IMR-90 (cell line): ENCODE data around the gene SLC39A11. TPM values are rescaled to one million over a fixed set of nuclear protein-coding genes. Genes with fewer than 3 reads are reported as not detected.

ENCODE experiments used
- ATAC-seq: fragments of 200-7000 bp; cut with Tn5 transposase; 2 replicates; pipeline ENCODE4 v1.9.1; 2020; ENCODE audit warnings: low read depth, mild to moderate bottlenecking, moderate library complexity
- BruUV-seq: library from RNA; stranded (reverse); fragments of 400-500 nt; replicated peaks from 2 replicates; lab custom pipeline; 2021; lab: Mats Ljungman, UMichigan
- CTCF ChIA-PET: fragments of 300-600 bp; formaldehyde crosslinking; extraction: SDS; loops from one replicate; lab custom pipeline; 2021; ENCODE audit warnings: antibody characterized with exemption; lab: Yijun Ruan, JAX
- POLR2A ChIA-PET: fragments of 300-600 bp; sonication (Branson Sonifier 250); formaldehyde crosslinking; loops from one replicate; lab custom pipeline; 2022; ENCODE audit warnings: antibody characterized with exemption; ENCODE audit not compliant: unreplicated experiment; lab: Charles Lee
- DNase-seq: peaks from one replicate; pipeline ENCODE4 v3.0.0; 2013
- H2AFZ ChIP-seq: replicated peaks from 2 replicates; pipeline ENCODE3; 2013; ENCODE audit warnings: low read length, mild to moderate bottlenecking; ENCODE audit not compliant: poor library complexity
- H2AK5ac ChIP-seq: 2 replicates; pipeline ENCODE4 v1.6.1; 2013; ENCODE audit warnings: low read depth, low read length, inconsistent platforms
- H2AK9ac ChIP-seq: replicated peaks from 2 replicates; pipeline ENCODE3; 2013; ENCODE audit warnings: mild to moderate bottlenecking, low read depth, low read length, moderate library complexity; ENCODE audit not compliant: poor library complexity
- H2BK120ac ChIP-seq: 2 replicates; pipeline ENCODE4 v1.6.1; 2013; ENCODE audit warnings: low read depth, low read length, inconsistent platforms
- H2BK15ac ChIP-seq: 3 replicates; pipeline ENCODE4 v1.6.1; 2013; ENCODE audit warnings: low read depth, low read length, inconsistent platforms
- H2BK20ac ChIP-seq: 2 replicates; pipeline ENCODE4 v1.6.1; 2013; ENCODE audit warnings: low read depth, mild to moderate bottlenecking, inconsistent platforms, low read length, moderate library complexity
- H2BK5ac ChIP-seq: 2 replicates; pipeline ENCODE4 v1.6.1; 2013; ENCODE audit warnings: mild to moderate bottlenecking, low read depth, low read length, inconsistent platforms; ENCODE audit not compliant: poor library complexity, severe bottlenecking
- H3K14ac ChIP-seq: replicated peaks from 2 replicates; pipeline ENCODE4 v1.6.1; 2013; ENCODE audit warnings: low read depth, low read length, inconsistent platforms
- H3K18ac ChIP-seq: 2 replicates; pipeline ENCODE4 v1.6.1; 2013; ENCODE audit warnings: low read depth, low read length, control low read depth
- H3K23ac ChIP-seq: 2 replicates; pipeline ENCODE4 v1.6.1; 2013; ENCODE audit warnings: low read depth, low read length, inconsistent platforms
- H3K27ac ChIP-seq: 2 replicates; pipeline ENCODE4 v1.5.1; 2013; ENCODE audit warnings: mild to moderate bottlenecking, control low read depth, low read length; ENCODE audit not compliant: insufficient read depth
- H3K27me3 ChIP-seq: 2 replicates; pipeline ENCODE4 v1.6.1; 2013; ENCODE audit warnings: low read length; ENCODE audit not compliant: control insufficient read depth, insufficient read depth
- H3K36me3 ChIP-seq: 2 replicates; pipeline ENCODE4 v1.6.1; 2013; ENCODE audit warnings: low read length, mixed read lengths; ENCODE audit not compliant: control insufficient read depth, insufficient read depth
- H3K4ac ChIP-seq: 2 replicates; pipeline ENCODE4 v1.6.1; 2013; ENCODE audit warnings: low read depth, low read length, inconsistent platforms
- H3K4me1 ChIP-seq: 2 replicates; pipeline ENCODE4 v1.6.1; 2013; ENCODE audit warnings: low read length, mixed read lengths; ENCODE audit not compliant: control insufficient read depth, insufficient read depth
- H3K4me2 ChIP-seq: 2 replicates; pipeline ENCODE4 v1.6.1; 2013; ENCODE audit warnings: low read depth, mild to moderate bottlenecking, control low read depth, low read length, moderate library complexity
- H3K4me3 ChIP-seq: 2 replicates; pipeline ENCODE4 v1.5.1; 2013; ENCODE audit warnings: low read depth, mild to moderate bottlenecking, control low read depth, low read length, moderate library complexity; ENCODE audit not compliant: insufficient read depth
- H3K56ac ChIP-seq: 2 replicates; pipeline ENCODE4 v1.6.1; 2013; ENCODE audit warnings: low read length, inconsistent platforms; ENCODE audit not compliant: insufficient read depth; ENCODE audit errors: extremely low read depth
- H3K79me1 ChIP-seq, 2 experiments: 2 replicates each; pipeline ENCODE4 v1.6.1; 2013; ENCODE audit warnings: low read length in 2 of 2, inconsistent platforms in 1 of 2, low read depth in 1 of 2
- H3K9ac ChIP-seq: 2 replicates; pipeline ENCODE4 v1.6.1; 2013; ENCODE audit warnings: low read depth, low read length, control low read depth
- H3K9me1 ChIP-seq: 2 replicates; pipeline ENCODE4 v1.6.1; 2013; ENCODE audit warnings: low read length, inconsistent platforms; ENCODE audit not compliant: insufficient read depth
- H3K9me3 ChIP-seq: 2 replicates; pipeline ENCODE4 v1.6.1; 2013; ENCODE audit warnings: low read length; ENCODE audit not compliant: control insufficient read depth, insufficient read depth
- H4K20me1 ChIP-seq: 2 replicates; pipeline ENCODE4 v1.6.1; 2013; ENCODE audit warnings: low read length, inconsistent platforms; ENCODE audit not compliant: insufficient read depth
- H4K5ac ChIP-seq: 2 replicates; pipeline ENCODE4 v1.6.1; 2013; ENCODE audit warnings: mild to moderate bottlenecking, low read depth, low read length, control low read depth
- H4K8ac ChIP-seq, 2 experiments: 2 replicates each; pipeline ENCODE4 v1.6.1; 2013; ENCODE audit warnings: low read depth in 2 of 2, low read length in 2 of 2, control low read depth in 1 of 2, inconsistent platforms in 1 of 2
- H4K91ac ChIP-seq: 2 replicates; pipeline ENCODE4 v1.6.1; 2013; ENCODE audit warnings: low read depth, low read length, inconsistent platforms; ENCODE audit not compliant: insufficient read depth
- BHLHE40 ChIP-seq: fragments of 150-350 bp; IDR thresholded peaks from 2 replicates; pipeline ENCODE4 v1.6.1; 2016; ENCODE audit warnings: mild to moderate bottlenecking, low read depth, low read length
- CEBPB ChIP-seq: IDR thresholded peaks from 2 replicates; pipeline ENCODE4 v1.6.1; 2012; ENCODE audit warnings: low read depth, low read length, improper control_type of control experiment
- CHD1 ChIP-seq: IDR thresholded peaks from 2 replicates; pipeline ENCODE4 v1.6.1; 2012; ENCODE audit warnings: low read depth, low read length, improper control_type of control experiment
- FOS ChIP-seq: fragments of 150-350 bp; IDR thresholded peaks from 2 replicates; pipeline ENCODE4 v1.6.1; 2016; ENCODE audit warnings: low read depth, low read length
- MXI1 ChIP-seq: IDR thresholded peaks from 2 replicates; pipeline ENCODE4 v1.6.1; 2012; ENCODE audit warnings: low read depth, mild to moderate bottlenecking, low read length, moderate library complexity, borderline replicate concordance
- NFE2L2 ChIP-seq: fragments of 150-350 bp; IDR thresholded peaks from 2 replicates; pipeline ENCODE4 v1.6.1; 2016; ENCODE audit warnings: low read depth, mild to moderate bottlenecking, low read length
- POLR2A ChIP-seq: IDR thresholded peaks from 2 replicates; pipeline ENCODE4 v1.6.1; 2012; ENCODE audit warnings: mild to moderate bottlenecking, low read depth, low read length
- RAD21 ChIP-seq: IDR thresholded peaks from 2 replicates; pipeline ENCODE4 v1.6.1; 2012; ENCODE audit warnings: low read length, improper control_type of control experiment
- RCOR1 ChIP-seq: IDR thresholded peaks from 2 replicates; pipeline ENCODE4 v1.6.1; 2012; ENCODE audit warnings: mild to moderate bottlenecking, low read length, improper control_type of control experiment; ENCODE audit not compliant: insufficient replicate concordance
- RFX5 ChIP-seq: IDR thresholded peaks from 2 replicates; pipeline ENCODE4 v1.8.0; 2012; ENCODE audit warnings: low read depth, mild to moderate bottlenecking, low read length, moderate library complexity
- SMC3 ChIP-seq: fragments of 150-350 bp; IDR thresholded peaks from 2 replicates; pipeline ENCODE4 v1.6.1; 2016; ENCODE audit warnings: low read depth, mild to moderate bottlenecking, antibody characterized with exemption, low read length, moderate library complexity
- WGBS, 2 experiments: methylation state at CpG; one replicate each; pipeline versions ENCODE4 v1.1.5 to v1.1.7; 2013; ENCODE audit warnings: missing lambda C conversion rate in 2 of 2; ENCODE audit not compliant: insufficient read length in 1 of 2; ENCODE audit errors: extremely low coverage in 2 of 2; 5-methylcytosine and 5-hydroxymethylcytosine counted together
- dilution Hi-C: fragments of 300-500 bp; cut with HindIII; formaldehyde crosslinking; loops from one replicate; pipeline ENCODE4 v1.14.3; 2018; ENCODE audit warnings: low sequenced_read_pairs; ENCODE audit not compliant: unreplicated experiment
- in situ Hi-C: fragments of 300-500 bp; cut with MboI; formaldehyde crosslinking; loops from 3 replicates; pipeline ENCODE4 v1.14.3; 2019; ENCODE audit warnings: low sequenced_read_pairs, inconsistent platforms, mixed read lengths
- intact Hi-C: fragments of 100-400 bp; cut with micrococcal nuclease; formaldehyde crosslinking; loops from 2 replicates; pipeline ENCODE4 v1.10.0; 2022
- polyA plus RNA-seq, 3 experiments: library from polyadenylated mRNA; depleted of rRNA; stranded (reverse); fragments of >200 nt; gene quantifications; 2 replicates each; pipeline ENCODE4 v1.2.3, GENCODE V29; 2012; ENCODE audit warnings: low replicate concordance in 1 of 3
- total RNA-seq: library from RNA; depleted of rRNA; stranded (reverse); fragments of >200 nt; gene quantifications from 2 replicates; pipeline ENCODE4 v1.2.3, GENCODE V29; 2012
- TF ChIP-seq, protein P1 (sequence below): conservative IDR thresholded peaks from 2 replicates; pipeline ENCODE4 v1.5.1; 2012; ENCODE audit warnings: mild to moderate bottlenecking, low read depth, low read length, improper control_type of control experiment
- TF ChIP-seq, protein P2 (sequence below): fragments of 150-350 bp; IDR thresholded peaks from 2 replicates; pipeline ENCODE4 v1.6.1; 2017; ENCODE audit warnings: mild to moderate bottlenecking, antibody characterized with exemption, low read length, low read depth
- TF ChIP-seq, protein P3 (sequence below): fragments of 150-350 bp; IDR thresholded peaks from 2 replicates; pipeline ENCODE4 v1.6.1; 2016; ENCODE audit warnings: low read depth, mild to moderate bottlenecking, low read length, moderate library complexity, borderline replicate concordance

Gene SLC39A11
- total and polyA plus RNA-seq, 2 of the 4 experiments (the other 2 are of a cell fraction): 8.8 to 14.3 TPM

DNA sequence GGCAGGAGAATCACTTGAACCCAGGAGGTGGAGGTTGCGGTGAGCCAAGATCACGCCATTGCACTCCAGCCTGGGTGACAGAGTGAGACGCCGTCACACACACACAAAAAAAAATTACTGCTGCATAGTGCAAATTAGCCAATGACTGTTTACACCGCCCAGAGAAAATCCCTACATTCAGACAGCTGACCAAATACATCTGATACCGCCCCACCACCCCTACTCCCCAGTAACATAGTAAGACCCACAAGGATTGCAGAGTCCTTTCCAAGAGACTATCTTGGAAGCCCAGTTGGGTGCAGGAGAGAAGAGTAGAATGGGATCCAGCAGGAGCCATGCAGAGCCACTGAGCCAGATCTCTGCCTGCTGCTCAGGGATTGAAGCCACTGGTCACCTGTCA, 63.5 kb downstream of the SLC39A11 start:
- H3K79me1 ChIP-seq: peaks cover 0 to 13% of the 10 kb centered on the region in 2 experiments; a peak in 2 of 4 replicates
- no peak overlapping the region for H3K9ac ChIP-seq
- H3K18ac ChIP-seq: no peak overlapping the region
- H3K56ac ChIP-seq: no peak overlapping the region
- peaks cover 11% of the 10 kb centered on the region for H3K4me1 ChIP-seq
- no peak overlapping the region for H2BK5ac ChIP-seq
- 0 out of 2 replicates have a peak, but pooled peaks cover 4% of the 10 kb centered on the region for H3K36me3 ChIP-seq
- no TSS peak for BruUV-seq
- H3K4me2 ChIP-seq: no peak overlapping the region
- intact Hi-C loops: no loop called here
- H4K91ac ChIP-seq: no peak overlapping the region; the same call in 1 of the 2 replicates
- CTCF ChIA-PET: no interaction called here
- no peak overlapping the region for H3K4me3 ChIP-seq
- H4K20me1 ChIP-seq: peaks cover 3% of the 10 kb centered on the region; the same call in 1 of the 2 replicates
- H3K23ac ChIP-seq: no peak overlapping the region
- TF ChIP-seq, protein P1, sequence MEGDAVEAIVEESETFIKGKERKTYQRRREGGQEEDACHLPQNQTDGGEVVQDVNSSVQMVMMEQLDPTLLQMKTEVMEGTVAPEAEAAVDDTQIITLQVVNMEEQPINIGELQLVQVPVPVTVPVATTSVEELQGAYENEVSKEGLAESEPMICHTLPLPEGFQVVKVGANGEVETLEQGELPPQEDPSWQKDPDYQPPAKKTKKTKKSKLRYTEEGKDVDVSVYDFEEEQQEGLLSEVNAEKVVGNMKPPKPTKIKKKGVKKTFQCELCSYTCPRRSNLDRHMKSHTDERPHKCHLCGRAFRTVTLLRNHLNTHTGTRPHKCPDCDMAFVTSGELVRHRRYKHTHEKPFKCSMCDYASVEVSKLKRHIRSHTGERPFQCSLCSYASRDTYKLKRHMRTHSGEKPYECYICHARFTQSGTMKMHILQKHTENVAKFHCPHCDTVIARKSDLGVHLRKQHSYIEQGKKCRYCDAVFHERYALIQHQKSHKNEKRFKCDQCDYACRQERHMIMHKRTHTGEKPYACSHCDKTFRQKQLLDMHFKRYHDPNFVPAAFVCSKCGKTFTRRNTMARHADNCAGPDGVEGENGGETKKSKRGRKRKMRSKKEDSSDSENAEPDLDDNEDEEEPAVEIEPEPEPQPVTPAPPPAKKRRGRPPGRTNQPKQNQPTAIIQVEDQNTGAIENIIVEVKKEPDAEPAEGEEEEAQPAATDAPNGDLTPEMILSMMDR: no peak
- TF ChIP-seq BHLHE40 (no peak), POLR2A (no peak), FOS (no peak), SMC3 (no peak), CEBPB (no peak), CHD1 (no peak), RFX5 (no peak), RCOR1 (no peak), NFE2L2 (no peak), RAD21 (no peak), MXI1 (no peak)
- TF ChIP-seq, protein P2, sequence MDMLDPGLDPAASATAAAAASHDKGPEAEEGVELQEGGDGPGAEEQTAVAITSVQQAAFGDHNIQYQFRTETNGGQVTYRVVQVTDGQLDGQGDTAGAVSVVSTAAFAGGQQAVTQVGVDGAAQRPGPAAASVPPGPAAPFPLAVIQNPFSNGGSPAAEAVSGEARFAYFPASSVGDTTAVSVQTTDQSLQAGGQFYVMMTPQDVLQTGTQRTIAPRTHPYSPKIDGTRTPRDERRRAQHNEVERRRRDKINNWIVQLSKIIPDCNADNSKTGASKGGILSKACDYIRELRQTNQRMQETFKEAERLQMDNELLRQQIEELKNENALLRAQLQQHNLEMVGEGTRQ: no peak
- TF ChIP-seq, protein P3, sequence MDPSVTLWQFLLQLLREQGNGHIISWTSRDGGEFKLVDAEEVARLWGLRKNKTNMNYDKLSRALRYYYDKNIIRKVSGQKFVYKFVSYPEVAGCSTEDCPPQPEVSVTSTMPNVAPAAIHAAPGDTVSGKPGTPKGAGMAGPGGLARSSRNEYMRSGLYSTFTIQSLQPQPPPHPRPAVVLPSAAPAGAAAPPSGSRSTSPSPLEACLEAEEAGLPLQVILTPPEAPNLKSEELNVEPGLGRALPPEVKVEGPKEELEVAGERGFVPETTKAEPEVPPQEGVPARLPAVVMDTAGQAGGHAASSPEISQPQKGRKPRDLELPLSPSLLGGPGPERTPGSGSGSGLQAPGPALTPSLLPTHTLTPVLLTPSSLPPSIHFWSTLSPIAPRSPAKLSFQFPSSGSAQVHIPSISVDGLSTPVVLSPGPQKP: no peak
- peak overlapping the region; percentile 68; the same call in 1 of the 2 replicates for H2AK5ac ChIP-seq
- H3K4ac ChIP-seq: no peak overlapping the region
- H2AFZ ChIP-seq: no peak overlapping the region
- H2BK15ac ChIP-seq: no peak overlapping the region
- POLR2A ChIA-PET: no interaction called here
- no peak overlapping the region; the same call in 1 of the 2 replicates for H4K5ac ChIP-seq
- no peaks in the 10 kb centered on the region for H3K9me3 ChIP-seq
- H3K9me1 ChIP-seq: peaks cover 13% of the 10 kb centered on the region
- no peak for DNase-seq
- dilution Hi-C loops: no loop called here
- H3K27me3 ChIP-seq: no peaks in the 10 kb centered on the region
- no peak for ATAC-seq
- no peak overlapping the region for H3K14ac ChIP-seq
- in situ Hi-C loops: no loop called here
- no peak overlapping the region for H2BK20ac ChIP-seq
- no peak overlapping the region for H2AK9ac ChIP-seq
- H2BK120ac ChIP-seq: no peak overlapping the region
- no peak overlapping the region for H3K27ac ChIP-seq
- WGBS, 2 experiments: no CpG with 5 or more reads among the region's 6 CpGs
- no peak overlapping the region for H4K8ac ChIP-seq
